ENCODE results near the gene NFATC1.

Gene NFATC1

DNA sequence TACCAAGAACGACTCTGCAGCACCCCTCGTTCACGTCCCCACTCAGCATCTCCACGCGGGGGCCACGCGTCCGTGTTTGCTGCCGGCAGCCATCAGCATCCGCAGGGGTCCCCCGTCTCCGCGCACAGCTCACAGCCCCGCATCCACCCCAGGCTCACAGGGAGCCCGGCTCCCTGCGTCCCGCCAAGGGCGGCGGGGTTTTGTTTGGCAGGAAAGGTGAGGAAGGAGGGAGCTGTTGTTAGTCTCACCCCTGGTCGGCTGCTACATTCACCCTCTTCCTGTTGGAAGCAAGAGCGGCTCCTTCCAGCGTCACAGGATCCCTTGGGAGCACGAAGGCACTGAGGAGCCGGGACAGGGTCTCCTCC is 152.9 kb downstream of the NFATC1 start:
- DNase-seq (ENCODE audit: low read depth in 2 of 3, low spot score in 1 of 3), result no peak

DNA sequence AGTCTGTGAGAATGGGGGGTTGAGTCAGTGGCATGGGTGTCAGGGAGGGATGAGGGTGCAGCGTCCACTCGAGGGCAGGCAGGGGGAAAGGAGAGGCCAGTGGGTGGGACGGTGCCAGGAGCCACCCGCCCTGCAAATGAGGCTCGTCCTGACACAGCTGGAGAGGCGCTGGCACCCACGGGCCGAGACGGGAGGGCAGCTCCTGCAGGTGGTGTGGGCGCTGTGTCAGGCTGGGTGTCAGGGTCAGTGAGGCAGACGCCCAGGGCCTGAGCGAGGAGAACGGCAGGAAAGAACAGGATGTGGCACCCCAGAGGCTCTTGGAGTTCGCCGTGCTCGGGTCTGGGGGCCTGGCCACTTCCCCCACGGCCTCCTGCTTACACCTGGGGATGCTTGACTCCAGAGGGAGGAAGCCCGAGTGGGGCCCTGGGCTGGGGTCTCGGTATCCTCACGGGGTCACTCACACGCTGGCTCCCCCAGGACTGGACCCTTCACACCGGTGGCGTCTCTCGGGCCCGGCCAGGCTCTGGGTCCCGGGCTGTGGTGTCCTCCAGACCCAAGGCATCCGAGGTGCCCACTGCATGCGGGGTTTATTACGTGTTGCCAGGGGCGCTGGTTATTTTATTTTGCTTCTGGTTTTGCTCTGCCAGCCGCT is 153.4 kb downstream of the NFATC1 start:
- no peak for DNase-seq (ENCODE audit: low read depth in 2 of 3, low spot score in 1 of 3)

DNA sequence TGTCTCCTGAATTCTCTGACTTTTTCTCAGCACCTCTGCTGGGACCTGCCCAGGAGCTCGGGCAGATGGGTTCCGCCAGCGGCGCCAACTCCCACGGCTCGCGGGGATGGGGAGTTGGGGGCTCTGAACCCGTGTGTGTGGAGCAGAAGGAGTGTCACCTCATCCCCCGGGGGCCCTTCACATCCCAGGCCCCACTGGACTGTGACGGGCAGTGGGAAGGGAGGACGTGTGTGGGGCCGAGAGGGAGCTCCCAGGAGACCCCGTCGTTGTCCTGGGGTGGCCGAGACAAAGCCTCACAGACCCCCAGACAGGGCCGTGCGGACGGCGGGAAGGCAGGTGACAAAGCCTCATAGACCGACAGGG is 153.9 kb downstream of the NFATC1 start:
- DNase-seq (ENCODE audit: low read depth in 2 of 3, low spot score in 1 of 3), result no peak

DNA sequence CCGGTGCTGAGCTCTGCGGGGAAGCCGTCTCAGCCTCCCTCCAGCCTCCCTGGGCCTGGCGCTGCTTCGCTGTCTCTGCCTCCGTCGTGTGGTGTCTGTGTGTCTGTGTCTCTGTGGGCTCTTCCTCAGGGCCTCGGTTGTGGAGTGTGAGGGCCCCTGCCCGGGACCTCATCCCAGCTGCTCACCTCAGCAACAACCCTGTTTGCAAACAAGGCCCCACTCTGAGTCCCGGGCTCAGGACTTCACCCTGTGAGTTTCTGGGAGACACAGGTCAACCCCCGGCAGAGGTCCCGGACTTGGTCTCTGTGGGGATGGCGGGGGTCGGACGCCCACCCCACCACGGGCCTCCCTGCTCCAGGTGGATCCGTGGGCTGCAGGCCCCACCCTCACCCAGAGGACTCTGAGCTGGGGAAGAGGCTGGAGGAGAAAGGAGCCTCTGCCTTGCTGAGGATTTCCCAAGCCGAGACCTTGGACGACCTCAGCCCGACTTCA is 156.5 kb downstream of the NFATC1 start:
- no peak for DNase-seq (ENCODE audit: low read depth in 2 of 3, low spot score in 1 of 3)

DNA sequence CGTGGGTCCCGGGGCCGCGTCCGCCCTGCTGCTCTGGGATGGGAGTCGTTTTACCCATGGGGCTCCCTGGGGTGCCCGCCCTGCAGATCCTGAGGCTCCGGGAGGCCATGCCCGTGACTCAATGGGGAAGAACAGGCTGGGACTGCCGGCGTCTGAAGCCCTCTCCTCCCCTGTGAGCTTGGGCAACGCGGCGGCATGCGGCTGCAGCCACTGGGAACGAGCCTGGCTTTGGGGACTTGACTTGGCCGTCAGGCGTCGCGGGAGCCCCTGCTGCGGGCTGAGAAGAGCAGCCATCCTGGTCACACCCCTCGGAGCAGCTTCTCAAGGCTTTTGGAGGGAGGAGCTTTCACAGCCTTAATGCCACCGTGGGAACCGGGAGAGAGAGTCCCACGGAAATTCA is 157.0 kb downstream of the NFATC1 start:
- no peak for DNase-seq (ENCODE audit: low read depth in 2 of 3, low spot score in 1 of 3)

DNA sequence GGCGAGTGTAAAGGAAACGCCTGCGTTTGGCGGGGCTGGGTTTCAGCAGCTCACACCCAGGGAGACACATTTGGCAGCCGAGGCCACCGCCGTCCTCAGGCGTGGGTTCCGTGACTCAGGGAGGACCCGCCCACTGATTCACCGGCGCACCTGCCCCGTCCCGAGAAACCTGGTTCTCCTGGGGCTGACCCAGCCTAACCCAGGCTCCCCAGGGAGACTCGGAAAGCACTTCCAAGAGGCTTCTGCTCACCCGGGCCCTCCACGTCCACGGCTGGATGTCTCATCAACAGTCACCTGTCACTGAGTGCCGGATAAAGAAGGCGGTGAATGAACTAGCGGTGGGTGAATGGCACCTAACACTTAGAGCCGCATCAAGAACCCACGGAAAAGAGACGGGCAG is 157.4 kb downstream of the NFATC1 start:
- no peak for DNase-seq (ENCODE audit: low read depth in 2 of 3, low spot score in 1 of 3)

DNA sequence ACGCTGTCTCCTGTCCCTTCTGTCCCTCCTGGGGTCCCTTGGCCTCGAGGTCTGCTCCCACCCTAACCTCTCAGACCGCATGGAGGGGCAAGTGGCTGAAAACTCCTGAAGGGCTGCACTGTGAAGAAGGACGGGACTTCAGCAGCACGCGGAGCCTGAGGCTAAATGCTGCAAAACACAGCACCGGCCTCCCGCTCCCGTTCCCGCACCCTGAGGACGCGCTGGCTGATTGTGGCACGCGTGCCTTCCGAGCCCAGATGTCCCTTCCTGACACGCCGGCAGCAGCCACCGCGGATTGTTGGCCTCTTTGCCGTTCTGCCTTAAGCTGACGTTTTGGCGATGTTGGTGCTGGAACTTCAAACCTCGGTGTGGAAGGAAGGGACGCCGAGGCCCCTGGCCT is 158.0 kb downstream of the NFATC1 start:
- no peak for DNase-seq (ENCODE audit: low read depth in 2 of 3, low spot score in 1 of 3)

DNA sequence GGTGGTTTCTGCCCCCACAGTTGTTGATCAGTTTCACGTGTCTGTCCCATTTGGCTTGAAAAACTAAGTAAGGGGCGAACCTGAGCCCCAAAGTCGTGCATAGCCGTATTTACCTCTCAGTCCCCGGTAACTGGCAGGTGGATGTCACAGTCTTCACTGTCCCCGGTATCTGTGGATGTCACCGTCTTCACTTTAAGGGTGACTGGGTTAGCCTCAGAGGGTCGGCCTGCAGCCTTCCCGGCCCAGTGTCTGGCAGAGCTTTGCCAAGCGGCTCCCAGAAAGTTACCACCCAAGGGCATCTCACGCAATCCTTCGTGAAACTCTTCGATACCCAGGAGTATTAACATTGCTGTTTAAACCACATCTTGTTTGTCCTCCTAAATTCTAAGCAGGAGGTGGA is 158.6 kb downstream of the NFATC1 start:
- DNase-seq (ENCODE audit: low read depth in 2 of 3, low spot score in 1 of 3), result no peak

DNA sequence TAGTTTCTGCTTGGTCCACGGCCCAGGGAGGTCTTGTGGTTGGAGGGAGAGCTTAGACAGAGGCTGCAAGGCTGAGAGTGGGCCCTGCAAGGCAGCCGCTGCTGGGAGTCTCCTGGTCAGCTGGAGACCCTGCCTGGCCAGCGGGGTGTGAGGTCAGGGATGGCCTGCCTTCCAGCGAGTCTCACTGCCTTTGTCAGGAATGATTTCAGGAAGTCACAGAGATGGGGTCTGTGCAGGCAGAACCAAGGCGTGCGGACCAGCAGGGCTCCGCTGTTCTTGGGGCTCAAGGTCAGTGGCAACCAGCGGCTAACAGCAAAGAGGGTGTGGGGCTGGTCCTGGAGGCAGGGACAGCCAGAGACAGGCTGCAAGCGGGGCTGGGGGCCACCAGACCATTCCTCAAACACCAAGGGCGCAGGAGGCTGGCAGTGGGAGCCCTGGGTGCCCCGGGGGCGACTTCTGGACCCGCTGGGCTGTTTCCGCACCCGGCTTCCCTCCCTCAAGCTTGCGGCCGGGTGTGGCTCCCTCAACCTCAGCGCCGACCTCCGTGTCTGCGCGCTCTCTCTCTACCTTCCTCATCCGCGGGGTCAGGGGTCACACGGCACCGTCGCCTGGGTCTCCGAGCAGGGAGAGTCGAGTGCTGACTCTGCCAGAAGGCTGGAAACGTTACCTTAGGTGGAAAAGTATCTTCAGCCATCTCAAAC is 159.4 kb downstream of the NFATC1 start:
- DNase-seq (ENCODE audit: low read depth in 2 of 3, low spot score in 1 of 3), result no peak

DNA sequence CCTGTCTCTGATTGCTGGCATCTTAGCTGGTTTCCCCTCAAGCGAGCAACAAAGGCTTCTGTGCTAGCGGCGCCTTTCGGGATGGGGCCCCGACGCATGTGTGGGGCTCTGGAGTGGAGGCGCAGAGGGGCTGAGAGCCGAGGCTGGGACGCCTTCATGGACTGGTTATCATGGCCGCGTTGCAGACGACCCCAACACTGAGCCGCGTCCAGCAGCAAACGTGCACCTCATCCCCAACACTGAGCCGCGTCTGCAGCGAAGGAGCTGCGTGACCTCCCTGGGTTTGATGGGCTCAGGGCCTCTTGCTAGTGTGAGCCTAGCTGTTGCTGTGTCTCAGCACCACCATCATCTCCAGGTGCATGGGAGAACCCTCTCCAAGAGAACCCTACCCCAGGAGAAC is 160.2 kb downstream of the NFATC1 start:
- DNase-seq (ENCODE audit: low read depth in 2 of 3, low spot score in 1 of 3), result no peak

DNA sequence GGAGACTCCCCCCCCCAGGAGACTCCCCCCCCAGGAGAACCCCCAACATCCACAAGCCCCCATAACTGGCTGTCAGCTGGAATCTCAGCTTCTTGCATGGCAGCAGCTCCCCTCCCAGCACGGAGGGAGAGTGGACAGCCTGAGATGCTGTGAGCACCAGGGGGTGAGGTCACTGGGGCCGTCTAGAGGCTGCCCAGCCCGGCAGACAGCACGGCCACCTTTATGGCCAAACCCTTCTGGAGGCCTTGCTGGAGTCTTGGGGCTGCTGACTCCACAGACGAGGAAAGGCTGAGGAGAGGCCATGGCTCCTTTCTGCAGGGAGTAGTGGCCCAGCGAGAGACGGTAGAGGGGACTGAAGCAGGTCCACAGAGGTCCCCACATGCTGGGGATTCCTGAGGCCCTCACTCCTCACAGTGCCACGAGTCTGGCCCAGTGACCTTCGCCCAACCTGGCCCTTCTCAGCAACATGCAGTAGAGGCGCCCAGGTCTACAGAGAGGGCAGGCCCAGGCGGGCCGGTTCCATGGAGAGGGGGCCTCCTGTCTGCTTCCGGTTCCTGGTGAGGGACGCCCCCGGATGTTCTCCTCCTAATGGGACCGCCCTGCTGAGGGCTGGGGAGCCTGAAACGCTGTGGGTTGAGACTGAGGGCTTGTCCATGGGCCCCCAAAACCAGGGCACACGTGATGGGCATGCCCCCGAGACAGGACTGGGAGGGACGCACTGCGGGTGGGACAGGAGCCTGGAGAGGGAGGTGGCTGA is 161.3 kb downstream of the NFATC1 start:
- DNase-seq (ENCODE audit: low read depth in 2 of 3, low spot score in 1 of 3), result no peak

DNA sequence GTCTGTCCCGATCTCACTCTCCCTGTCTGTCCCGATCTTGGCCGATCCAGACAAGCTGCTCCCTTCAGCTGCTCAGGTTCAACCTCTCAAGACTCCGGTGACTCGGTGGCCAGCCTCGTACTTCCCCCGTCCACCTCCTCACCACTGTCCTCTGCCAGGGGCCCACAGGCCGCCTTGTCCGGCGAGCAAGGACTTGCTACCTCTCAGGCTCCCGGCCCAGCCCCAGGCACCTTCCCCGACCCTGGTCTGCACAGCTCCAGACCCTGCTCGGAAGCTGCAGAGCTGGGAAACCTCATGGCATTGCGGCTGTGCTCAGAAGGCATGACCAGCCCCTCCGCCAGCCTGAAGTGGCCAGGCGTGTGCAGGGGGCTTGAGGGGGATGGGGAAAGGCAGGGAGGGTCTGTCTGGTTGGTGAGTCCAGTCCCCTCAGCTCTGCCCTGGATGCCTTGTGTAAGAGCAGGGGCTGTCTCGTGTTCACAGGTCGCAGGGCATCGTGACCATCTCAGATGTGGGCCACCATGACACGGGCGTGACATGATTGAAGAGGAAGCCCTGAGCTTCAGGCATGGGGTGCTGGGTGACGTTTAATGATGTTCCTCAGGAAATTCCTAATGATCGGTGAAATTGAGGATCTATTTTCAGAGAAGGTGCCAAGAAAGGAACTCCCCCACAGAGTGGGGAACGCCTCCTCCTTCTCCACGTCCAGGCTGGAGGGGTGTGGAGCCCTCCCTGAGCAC is 162.6 kb downstream of the NFATC1 start:
- DNase-seq (ENCODE audit: low read depth in 2 of 3, low spot score in 1 of 3), result no peak

DNA sequence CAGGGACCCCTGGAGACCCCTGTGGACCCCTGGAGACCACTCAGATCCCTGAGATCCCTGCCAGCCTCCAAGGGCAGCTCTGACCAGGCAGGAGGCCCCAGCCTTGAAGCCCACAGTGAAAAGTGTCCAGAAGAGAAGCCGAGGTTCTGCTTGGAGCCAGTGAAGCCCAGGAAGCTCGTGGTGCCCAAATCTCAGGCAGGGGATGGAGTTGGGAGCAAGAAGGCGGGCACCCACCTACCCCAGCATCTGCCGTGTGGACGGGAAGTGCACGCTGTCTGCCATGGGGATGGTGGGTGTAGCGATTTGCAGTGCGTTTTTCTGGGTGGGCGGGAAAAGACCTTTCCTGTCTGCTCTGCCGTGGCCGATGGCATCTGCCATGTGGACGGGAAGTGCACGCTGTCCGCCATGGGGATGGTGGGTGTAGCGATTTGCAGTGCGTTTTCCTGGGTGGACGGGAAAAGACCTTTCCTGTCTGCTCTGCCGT is 163.2 kb downstream of the NFATC1 start:
- no peak for DNase-seq (ENCODE audit: low read depth in 2 of 3, low spot score in 1 of 3)

DNA sequence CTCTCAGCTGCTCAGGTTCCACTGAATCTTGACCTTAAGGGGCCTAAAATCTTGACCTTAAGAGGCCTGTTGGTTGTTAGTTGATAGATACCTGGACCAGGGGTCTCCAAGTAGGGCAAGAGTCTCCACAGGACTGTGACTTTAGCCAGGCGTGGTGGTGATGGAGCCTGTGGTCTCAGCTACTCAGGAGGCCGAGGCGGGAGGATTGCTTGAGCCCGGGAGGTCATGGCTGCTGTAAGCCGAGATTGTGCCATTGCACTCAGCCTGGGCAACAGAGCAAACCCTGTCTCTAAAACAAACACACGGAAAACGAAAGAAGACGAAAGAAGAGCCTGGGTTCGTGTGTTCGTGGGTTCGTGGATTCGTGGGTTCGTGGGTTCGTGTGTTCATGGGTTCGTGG is 163.7 kb downstream of the NFATC1 start:
- DNase-seq (ENCODE audit: low read depth in 2 of 3, low spot score in 1 of 3), result no peak

DNA sequence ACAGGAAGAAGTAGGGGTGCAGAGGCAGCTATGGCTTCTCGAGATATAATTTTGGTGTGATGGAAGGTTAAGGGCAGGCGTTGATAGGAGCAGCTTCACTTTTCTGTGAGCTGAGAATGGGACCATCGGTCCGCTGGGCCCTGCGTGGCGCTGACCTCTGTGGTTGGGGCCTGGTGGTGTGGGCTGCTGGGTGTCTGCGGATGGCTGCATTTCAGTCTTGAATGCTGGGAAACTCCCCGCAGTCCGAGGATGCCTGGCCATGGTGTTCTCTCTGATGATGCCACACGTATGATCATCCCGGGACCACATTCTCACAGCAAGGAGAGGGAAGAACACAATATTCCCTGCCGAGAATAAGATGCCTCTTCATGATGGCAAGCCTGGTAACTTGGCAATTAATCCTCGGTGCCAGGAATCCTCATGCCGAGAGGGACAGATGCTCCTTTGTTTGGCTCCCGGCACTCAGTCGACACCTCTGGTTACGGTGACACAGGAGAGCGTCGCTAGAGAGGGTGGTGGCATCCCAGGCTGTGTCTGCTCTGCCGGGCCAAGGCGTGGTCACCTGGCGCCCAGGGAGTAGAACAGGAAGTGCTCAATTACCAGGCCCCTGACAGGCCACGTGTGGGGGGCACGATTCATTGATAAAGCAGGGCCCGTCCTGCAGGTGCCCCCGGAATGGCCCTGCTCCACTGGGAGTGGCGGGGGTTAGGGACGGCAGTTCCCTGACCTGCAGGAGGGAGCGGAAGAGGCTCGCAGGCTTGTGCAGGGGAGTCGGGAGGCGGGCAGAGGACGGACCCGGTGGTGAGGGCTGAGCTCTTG is 164.5 kb downstream of the NFATC1 start:
- no peak for DNase-seq (ENCODE audit: low read depth in 2 of 3, low spot score in 1 of 3)

DNA sequence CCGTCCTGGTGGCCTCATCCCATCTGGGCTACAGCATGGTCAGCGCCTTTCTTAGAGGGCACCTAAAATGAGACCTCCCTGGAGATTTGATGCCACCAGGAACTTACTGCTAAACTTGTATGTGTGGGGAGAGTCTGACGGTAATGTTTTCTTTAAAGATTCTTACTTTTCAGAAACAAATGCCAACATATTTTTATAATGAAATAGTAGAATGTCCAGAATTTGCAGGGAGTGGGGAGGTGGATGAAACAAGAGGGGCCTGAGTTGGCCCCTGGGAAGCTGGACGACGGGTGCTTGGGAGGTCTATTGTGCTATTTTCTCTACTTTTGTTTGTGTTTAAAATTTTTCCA is 165.1 kb downstream of the NFATC1 start:
- no peak for DNase-seq (ENCODE audit: low read depth in 2 of 3, low spot score in 1 of 3)

DNA sequence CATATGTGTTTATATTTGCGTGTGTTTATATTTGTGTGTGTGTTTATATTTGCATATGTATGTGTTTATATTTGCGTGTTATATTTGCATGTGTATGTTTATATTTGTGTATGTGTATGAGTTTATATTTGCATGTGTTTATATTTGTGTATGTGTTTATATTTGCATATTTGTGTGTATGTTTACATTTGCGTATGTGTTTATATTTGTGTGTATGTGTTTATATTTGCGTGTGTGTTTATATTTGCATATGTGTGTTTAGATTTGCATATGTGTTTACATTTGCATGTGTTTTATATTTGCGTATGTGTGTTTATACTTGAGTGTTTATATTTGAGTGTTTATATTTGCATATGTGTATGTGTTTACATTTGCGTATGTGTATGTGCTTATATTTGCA is 168.2 kb downstream of the NFATC1 start:
- DNase-seq (ENCODE audit: low read depth in 2 of 3, low spot score in 1 of 3), result no peak

DNA sequence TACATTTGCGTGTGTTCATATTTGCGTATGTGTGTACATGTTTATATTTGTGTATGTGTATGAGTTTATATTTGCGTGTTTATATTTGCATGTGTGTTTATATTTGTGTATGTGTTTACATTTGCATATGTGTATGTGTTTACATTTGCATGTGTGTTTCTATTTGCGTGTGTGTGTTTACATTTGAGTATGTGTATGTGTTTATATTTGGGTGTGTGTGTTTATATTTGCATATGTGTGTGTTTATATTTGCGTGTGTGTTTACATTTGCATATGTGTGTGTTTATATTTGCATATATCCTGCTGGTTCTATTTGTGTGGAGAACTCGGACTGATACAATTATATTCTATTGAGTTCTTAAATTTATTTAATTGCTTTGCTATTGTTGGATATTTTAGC is 168.7 kb downstream of the NFATC1 start:
- no peak for DNase-seq (ENCODE audit: low read depth in 2 of 3, low spot score in 1 of 3)

DNA sequence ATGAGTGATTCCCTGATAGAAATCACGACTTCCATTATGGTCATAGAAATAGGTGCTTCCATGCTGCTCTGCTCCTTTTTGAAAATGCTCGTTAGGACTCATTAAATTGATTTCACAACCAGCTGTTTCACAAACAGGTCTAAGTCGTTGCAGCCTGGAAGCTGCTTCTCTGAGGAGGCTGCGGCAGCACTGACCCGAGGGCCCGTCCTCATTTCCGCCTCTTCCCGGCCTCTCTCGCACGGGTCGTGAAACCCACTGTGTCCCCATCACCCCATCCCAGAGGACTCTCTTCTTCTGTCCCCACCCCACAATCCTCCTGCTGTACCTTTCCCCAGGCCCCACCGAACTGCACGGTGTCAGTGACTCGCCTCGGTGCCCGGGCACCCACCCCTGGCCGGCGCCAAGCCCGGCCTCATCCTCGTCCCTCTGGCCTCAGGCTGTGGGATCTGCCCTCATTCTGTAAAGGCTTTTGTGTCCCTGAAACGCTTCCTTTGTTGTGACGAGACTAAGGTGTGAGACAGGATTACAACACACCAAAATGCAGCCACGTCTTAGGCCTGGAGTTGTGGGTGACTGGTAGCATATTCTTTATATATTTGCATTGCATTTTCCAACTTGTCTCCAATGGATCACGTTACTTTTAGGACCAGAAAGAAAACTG is 171.2 kb downstream of the NFATC1 start:
- DNase-seq (ENCODE audit: low read depth in 2 of 3, low spot score in 1 of 3), result no peak

DNA sequence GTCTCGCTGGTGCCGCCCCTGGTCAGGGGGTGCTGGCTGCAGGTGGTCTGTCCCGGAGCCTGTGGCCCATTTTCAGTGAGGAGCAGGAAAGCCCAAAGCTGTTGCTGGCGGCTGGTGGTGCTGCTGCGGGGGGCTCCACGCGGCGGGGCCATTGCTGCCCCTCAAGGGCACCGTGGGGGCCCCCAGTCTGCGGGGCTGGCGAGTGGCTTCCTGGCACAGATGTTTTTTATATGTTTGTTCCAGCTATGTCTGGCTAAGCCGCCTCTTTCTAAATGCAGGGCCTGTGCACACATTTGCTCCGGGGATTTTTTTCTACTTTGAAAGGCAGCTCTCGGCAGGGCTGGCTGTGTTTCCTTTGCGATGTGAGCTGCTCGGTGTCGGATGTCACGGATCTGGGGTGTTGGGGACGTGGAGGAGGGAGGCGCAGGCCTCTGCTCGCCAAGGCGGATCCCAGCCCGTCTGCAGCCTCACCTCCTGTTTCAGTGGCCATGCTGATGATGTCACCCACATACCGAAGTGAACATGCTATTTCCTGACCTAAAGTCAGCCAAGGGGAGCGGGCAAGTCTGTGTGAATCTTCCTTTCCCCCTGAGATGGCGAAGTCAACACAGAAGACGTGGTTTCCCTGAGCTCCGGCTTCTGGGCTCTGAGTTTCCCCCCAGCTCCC is 171.9 kb downstream of the NFATC1 start:
- no peak for DNase-seq (ENCODE audit: low read depth in 2 of 3, low spot score in 1 of 3)

All from stimulated activated CD4-positive, alpha-beta T cell treated with anti-CD3 and anti-CD28 coated beads, Interleukin-12 subunit alpha, Interleukin-12 subunit beta, amount 100 ng/mL, for 48 hours (primary cell).